HG03520 (cell line): ENCODE data around the gene PCED1A.

Experiments used
- ATAC-seq: cut with Tn5 transposase; IDR thresholded peaks from one replicate; pipeline ENCODE4 v1.9.1; 2021; ENCODE audit warnings: mild to moderate bottlenecking, moderate library complexity; ENCODE audit not compliant: unreplicated experiment

The PCED1A gene

DNA sequence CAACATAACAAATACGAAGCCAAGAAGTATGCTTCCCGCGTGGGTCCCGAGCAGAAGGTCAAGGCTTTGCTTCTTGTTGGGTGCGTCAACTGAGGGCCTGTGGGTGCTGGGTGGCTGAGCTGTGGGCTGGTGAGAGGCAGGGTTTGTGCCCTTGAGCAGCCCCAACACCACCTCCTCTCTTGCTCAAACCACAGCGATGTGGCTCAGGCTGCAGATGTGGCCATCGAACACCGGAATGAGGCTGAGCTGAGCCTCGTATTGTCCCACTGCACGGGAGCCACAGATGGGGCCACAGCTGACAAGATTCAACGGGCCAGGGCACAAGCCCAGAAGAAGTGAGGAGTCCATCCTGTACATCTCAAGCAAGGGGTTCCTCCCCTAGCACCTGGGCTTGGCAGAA is 25.8 kb upstream of the PCED1A start:
- no peak for ATAC-seq

DNA sequence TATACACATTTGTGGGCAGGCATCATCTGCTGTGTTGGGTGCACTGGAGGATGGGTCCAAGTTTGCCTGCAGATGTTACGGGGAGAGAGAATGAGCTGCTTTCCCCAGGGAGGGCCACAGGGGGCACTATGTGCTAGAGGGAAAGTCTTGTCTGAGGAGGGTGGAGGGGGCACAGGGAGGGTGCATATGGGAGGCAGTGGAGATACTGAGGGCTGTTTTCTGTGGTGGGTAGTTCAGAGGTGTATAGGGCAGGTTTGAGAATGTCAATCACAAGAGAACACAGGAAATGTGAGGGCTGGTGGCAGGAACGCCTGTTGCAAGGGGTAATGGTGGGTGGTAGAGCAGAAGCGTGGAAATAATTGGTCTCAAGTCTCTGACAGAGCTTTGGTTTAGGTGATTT is 25.2 kb upstream of the PCED1A start:
- no peak for ATAC-seq

GRCh38 chr20:2865101-2865500 is 24.6 kb upstream of the PCED1A start:
- no peak for ATAC-seq

- ATAC-seq, result no peak
These were observed 24.2 kb upstream of the PCED1A start for GRCh38 chr20:2864626-2865025.

GRCh38 chr20:2859330-2860121 is 19.1 kb upstream of the PCED1A start:
- ATAC-seq, result no peak

GRCh38 chr20:2858591-2858990 is 18.1 kb upstream of the PCED1A start:
- no peak for ATAC-seq

GRCh38 chr20:2851086-2851485 is 10.6 kb upstream of the PCED1A start:
- ATAC-seq, result no peak

DNA sequence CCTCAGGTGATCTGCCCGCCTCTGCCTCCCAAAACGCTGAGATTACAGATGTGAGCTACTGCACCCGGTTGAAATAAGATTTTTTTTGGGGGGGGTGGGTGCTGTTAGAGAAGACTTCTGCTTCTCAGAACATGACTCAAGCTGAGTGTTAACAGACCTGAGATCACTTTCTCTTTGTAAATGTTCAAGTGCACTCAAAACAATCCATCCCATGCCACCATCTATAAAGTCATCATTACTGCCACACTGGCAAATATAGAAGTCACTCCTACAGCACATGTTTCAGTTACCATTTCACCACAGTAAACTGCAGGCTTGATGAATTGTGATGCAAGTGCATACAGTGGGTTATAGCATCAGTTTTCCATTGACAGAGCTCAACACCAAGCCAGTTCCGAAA is 9.1 kb upstream of the PCED1A start:
- no peak for ATAC-seq

DNA sequence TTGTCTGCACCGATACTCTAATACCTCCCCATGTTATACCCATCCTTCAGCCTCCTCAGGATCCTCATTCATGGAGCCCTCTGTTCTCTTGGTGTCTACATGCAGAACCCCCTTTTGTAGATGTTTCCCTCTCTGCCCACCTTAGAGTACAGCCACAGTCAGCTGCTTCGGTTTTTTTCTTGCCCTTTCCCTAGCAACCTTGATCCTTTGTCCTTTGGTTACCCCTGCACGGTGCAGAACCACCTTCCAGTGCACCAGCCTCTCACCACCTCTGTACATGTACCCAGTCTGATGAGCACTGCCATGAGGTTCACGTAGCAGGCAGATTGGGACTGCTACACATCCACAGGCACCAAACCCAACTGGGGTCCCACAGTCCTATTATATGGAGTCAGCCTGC is 7.3 kb upstream of the PCED1A start:
- ATAC-seq, result no peak

- no peak for ATAC-seq
These were observed 6.2 kb upstream of the PCED1A start for GRCh38 chr20:2846698-2847097.

DNA sequence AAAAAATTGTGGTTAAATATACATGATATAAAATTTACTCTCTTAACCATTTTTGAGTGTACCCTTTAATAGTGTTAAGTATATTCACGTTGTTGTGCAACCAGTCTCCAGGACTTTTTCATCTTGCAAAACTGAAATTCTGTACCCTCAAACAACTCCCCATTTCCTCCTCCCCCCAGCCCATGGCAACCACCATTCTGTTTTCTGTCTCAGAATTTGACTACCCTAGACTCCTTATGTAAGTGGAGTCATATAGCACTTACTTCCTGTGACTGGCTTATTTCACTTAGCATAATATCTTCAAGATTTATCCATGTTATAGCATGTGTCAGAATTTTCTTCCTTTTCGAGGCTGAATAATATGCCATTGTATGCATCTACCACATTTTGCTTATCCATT is 5.2 kb upstream of the PCED1A start:
- no peak for ATAC-seq

DNA sequence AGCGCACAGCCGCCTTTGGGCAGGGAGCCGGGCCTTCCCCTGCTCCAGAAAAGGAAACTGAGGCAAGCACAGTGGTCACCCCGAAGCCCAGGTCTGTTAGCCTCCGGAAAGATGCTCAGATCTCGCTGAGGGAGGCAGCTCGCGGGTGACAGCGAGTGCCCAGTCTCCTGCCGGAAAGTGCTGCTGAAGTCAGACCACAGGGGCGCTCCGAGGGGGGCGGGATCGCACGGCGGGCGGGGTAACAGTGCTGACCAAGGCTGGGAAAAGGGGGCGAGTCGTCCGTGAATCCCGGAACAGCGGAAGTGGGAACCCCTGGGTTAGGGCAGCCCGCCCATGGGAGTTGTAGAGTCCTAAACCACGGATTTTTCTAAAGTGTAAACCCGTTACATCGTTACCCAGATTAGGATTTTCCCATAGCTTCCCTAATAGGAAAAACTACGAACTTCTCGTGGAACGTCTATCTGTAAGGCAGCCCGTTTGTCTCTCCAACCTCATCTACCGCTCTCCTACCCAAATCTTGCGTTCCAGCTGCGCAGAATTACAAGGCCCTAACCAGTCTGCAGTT is 594 bp upstream of the PCED1A start:
- peak; percentile 17 for ATAC-seq

- no peak for ATAC-seq
These were observed 720 bp downstream of the PCED1A start for GRCh38 chr20:2839732-2840137.

GRCh38 chr20:2838847-2839671 is 1.4 kb downstream of the PCED1A start:
- no peak for ATAC-seq

DNA sequence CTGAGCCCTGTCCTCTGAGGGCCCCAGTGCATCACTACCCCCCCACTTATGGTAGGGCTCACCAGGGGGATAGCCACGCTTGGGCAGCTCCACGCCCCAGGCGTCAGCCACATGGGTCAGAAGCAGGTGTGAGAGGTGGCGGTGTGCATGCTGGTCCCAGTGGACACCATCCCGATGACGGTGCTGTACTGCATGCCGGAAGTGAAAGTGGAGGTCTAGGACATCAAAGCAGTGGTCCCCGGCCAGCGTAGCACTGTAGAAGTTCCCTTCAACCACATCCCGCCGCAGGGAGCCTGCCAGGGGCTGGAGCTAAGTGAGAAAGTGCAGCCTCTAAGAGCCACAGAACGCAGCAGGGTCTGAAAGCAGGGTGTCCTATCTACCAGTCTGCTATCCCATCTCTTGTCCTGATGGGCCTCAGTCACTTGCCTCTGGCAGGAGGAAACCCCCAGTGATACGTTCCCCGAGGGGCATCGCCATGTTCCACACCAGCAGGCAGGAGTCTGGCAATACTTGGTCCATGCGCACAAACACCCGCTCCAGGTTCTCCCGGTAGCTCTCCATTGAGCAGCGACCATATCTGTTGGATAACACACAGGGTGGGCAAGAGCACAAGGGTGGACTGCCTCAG is 2.2 kb downstream of the PCED1A start:
- ATAC-seq, result no peak

- no peak for ATAC-seq
These were observed 3.1 kb downstream of the PCED1A start for GRCh38 chr20:2837221-2837960.

GRCh38 chr20:2836035-2836434 is 4.4 kb downstream of the PCED1A start:
- no peak for ATAC-seq

DNA sequence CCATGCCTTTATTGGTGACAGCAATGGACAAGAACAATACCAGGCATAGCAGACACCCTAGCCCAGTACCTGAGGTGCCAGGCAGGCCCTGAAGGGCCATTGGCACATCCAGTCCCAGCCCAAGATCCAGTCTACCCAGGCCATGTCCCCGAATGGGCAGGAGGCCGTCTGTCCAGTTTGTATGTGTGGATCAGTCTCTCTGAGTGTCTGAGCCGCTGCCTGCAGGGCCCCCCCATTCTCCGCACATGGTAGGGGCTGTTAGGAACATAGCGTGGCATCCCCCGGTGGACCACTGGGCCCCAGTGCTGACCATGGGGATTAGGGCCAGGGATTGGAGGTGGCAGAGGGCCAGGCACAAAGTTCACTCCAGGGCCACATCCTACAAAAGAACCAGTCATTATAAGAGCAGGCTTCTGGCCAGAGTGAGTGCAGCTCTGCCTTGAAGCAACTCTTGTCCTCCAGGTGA is 5.1 kb downstream of the PCED1A start:
- no peak for ATAC-seq

DNA sequence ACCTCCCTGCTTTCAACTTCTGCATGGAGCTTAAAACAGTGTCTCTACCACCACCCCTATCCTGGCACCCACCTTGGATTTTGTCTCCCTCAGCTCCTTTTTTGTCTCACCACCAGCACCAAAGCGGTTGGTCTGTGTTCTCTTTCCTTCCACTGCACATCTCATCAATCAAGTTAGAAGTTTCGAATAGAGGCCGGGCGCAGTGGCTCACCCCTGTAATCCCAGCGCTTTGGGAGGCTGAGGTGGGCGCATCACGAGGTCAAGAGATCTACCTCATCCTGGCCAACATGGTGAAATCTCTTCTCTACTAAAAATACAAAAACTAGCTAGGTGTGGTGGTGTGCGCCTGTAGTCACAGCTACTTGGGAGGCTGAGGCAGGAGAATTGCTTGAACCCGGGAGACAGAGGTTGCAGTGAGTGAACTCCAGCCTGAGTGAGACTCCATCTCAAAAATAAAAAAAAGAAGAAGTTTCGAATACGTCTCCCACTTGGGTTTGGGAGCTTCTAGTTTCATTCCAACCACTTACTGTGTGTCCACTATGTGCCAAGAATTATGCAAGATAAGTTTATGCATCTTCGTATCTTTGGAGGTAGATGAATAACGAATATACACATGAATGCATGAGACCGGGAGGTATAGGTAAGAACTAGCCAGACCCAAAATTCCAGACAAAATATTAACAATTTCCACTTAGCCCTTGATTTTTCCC is 5.9 kb downstream of the PCED1A start:
- ATAC-seq, result no peak

DNA sequence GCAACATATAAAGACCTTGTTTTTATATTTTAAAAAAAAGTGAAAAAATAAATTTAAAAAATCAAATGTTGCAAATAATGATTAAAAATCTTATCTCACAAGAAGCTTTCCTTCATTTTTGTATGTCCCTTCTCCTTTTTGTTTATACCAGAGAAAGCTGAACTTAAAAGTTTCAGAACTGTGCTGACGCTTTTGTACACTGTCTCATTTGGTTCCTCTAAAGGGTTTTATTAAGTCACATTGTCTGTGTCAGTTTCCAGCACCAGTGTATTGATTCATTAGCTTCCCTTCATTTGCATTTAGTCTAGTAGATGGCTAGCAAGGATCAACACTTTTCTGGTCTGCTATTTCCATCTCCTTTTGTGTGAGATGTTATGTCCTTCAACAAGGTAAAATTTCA is 6.7 kb downstream of the PCED1A start:
- no peak for ATAC-seq
